Subcutaneous adipose tissue (tissue), 4 donors: ENCODE results near the gene NBEAL2. TPM values are rescaled to one million over a fixed set of nuclear protein-coding genes. Genes with fewer than 3 reads are reported as not detected.

Experiments
- total RNA-seq, 4 donors: library from RNA; depleted of rRNA; stranded (reverse); fragments of >200 nt; gene quantifications; one replicate each; pipeline ENCODE4 v1.1.0, GENCODE V29; 2016
- TF ChIP-seq, protein P1 (sequence below): fragments of 450-650 bp; IDR thresholded peaks from one replicate; pipeline ENCODE4 v1.5.1; 2016; ENCODE audit warnings: low read depth, mild to moderate bottlenecking, control low read depth, antibody characterized with exemption, moderate library complexity

Gene NBEAL2
- total RNA-seq, 4 donors from 2014 or later = 13.4 to 62.2 (median 23.6) TPM

DNA sequence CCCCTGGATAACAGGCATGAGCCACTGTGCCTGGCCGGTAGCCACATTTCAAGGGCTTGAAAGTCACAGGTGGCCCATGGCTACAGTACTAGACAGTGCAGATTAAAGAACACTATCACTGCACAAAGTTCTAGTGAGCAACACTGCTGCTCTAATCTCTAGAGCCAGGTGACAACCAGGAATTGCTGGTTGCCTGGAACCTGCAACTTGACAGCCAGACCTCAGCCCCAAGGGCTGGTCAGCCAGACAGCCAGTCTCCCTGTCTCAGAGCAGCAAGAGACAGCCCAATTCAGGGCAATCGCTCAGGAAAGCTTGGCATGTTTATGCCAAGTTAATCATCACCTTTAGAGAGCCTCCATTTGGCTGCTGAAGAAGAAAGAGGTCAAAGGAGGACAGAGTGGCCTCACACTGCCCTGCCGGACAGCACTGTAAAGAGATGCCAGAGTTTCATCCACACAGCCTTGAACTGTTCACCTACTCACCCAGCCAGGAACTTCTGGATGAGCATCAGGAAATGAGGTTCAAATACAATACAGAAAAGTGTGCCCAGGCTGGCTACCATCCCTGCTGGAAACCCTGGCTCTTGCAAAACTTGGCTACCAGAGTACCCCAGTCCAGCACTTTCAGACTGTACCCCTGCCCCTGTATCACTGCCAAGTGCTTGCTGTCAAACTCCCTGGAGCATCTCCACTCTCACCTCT, 8.9 kb upstream of the NBEAL2 start:
- TF ChIP-seq, protein P1, sequence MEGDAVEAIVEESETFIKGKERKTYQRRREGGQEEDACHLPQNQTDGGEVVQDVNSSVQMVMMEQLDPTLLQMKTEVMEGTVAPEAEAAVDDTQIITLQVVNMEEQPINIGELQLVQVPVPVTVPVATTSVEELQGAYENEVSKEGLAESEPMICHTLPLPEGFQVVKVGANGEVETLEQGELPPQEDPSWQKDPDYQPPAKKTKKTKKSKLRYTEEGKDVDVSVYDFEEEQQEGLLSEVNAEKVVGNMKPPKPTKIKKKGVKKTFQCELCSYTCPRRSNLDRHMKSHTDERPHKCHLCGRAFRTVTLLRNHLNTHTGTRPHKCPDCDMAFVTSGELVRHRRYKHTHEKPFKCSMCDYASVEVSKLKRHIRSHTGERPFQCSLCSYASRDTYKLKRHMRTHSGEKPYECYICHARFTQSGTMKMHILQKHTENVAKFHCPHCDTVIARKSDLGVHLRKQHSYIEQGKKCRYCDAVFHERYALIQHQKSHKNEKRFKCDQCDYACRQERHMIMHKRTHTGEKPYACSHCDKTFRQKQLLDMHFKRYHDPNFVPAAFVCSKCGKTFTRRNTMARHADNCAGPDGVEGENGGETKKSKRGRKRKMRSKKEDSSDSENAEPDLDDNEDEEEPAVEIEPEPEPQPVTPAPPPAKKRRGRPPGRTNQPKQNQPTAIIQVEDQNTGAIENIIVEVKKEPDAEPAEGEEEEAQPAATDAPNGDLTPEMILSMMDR = no peak

DNA sequence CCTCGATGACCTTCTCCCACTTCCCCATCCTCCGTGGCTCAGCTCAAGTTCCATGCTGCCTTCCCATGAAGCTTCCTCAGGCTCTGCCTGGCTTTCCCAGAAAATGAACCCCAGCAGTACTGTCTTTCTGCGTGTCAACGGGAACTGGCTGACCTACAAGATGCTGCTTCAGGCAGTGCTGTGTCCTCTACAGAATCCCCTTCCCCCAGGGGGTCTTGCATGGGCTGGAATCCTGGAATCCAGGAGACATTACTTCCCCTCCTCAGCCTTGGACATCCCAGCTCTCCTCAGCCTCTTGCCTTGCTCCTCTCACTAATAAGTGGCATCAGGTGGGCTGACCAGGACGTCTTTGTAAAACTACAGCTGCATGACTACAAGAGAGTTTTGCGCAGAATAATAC, 8.3 kb upstream of the NBEAL2 start:
- TF ChIP-seq, protein P1 = no peak

DNA sequence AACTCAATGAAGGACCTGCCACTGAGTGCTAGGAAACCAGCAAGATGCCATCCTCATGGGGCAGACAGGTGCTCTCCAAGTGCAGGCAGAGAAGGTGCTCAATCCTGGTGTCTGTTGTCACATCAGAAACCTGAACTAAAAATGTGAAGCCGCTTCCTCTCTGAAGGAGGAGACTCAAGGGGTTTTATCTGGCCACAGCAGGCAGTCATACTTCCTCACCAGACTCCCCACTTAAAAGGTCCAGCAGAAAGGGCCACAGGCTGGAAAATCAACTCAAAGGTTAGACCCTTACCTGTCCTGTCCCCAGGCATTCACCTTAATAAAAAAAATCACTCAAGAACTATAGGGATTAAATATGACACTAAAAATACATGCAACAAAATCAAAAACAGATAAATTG, 7.7 kb upstream of the NBEAL2 start:
- TF ChIP-seq, protein P1 = no peak

DNA sequence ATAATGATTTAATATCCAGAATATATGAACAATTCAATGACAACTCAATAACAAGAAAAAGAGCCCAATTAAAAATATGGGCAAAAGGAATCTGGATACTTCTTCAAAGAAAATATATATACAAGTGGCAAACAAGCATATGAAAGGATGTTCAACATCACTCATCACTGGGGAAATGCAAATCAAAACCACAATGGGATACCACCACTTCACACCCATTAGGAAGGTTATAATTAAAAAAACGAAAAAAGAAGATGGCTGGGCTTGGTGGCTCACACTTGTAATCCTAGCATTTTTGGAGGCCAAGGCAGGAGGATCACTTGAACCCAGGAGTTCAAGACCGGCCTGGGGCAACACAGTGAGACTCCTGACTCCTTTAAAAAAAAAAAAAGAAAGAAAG, 7.1 kb upstream of the NBEAL2 start:
- TF ChIP-seq, protein P1 = no peak

DNA sequence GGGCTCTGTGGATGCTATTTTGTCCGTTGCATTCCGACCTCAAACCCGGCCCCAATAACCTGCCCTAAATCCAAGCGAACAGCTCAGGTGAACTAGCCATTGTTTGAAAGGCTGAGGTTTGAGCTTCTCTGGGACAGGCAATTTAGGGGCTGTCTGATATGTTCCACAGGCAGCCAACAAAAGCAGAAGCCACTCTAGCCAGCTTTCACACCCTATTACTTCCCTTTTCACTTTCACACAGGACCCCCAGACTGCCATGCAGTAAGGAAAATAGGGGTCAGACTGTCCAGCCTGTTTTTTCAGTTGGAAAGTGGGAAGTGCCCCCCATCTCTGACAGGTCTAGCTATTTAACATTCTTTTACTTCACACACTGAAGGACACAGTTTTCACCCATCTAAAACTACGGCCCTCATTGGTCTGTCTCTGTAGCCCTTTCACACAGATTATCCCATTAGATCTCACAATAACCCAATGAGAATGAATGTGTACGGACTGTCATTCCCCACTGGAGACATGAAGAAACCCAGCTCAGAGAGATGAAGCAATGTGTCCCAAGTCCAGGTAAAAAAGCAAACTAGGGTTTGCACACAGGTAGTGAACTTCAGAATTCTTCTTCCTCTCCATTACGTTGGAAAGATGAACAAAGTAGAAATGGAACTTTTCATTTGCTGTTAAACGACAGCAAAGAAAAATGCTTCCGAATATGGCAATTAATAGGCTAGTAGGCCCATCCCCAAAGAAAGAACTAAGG, 4.9 kb upstream of the NBEAL2 start:
- TF ChIP-seq, protein P1 = no peak

DNA sequence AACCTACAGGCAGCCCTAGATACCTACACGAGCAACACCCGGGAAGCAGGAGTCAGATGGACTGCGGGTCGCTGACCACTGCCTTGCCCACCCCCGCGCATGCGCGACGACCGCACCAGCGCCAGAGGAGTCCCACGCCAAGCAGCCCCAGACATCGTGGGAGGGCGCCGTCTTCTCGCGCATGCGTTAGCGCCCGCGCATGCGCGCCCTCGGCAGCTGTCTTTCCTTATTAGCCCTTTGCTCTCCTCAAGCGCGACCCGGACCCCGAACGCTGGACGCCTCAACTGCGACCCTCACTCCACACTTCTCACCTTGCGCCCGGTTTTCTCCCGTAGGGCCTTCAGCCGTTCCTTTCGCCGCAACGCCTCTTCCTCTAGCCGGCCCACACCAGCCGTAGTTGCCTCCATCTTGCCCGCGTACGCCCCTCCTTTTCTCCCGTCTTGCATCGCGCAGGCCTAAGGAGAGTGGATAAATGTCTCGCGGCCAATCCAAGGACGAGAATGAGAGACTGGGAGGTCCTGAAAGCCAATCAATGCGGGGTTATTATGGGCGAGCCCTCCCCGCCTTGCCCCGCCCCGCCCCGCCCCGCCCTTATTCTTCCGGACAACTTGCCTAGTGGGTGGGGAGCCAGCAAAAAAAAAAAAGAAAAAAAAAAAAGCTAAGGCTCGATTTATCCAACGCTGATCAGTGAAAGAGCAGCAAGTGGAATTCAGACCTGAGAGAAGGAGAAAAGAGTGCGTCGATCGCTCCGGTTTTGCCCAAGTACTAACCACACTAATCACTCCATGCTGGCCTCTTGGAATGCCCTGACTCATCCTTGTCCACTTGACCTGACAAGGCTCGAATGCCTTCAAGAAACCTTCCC, 2.9 kb upstream of the NBEAL2 start, which contains the start of gene CCDC12:
TSS of gene CCDC12 (minus strand) at position 420 of the 865 bp plus-strand sequence. CDS start at position 407, 13 bp downstream.
- TF ChIP-seq, protein P1 = no peak
